ENCODE data around the gene ZFP36L2.

DNA sequence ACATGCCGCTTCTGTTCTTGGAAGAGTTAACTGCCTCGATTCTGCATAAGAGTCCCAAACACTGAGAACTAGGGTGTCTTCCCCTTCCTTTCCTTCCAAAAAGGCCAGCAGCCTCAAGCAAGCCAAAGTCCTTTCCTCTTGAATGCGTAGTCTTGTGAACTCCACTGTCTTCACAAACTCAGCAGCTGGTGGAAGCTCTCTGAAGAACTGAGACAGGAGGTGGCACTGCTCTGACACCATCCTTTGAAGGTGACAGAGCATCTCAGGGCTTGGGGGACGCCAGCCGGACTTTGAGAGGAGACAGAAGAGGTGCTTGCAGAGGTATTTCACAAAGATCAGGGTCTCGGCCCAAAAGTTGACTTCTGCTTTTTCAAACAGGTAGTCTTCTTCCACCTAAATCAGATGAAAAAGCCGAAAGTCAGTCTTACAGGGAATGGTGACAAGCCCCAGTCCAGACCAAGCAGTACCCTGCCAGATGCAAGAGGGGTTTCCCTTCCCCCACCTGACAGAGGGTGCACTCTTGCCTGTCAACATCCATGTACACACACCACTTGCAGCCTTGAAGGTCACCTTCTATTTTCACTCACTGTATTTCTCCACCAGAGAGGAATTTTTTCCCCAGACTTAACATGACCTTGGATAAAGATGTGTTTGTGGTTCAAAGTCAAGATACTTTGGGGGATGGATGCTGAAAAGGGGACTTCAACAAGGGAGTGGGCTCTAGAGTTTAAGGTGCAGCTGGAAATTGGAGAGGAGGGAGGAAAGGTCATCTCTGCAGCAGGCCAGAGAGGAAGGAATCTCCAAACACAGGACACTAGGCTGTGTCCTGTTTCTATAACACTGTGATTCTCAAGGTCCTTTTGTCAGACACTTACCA lies 4.8 kb upstream of the ZFP36L2 start:
- TF ChIP-seq POLR2AphosphoS5 (IDR thresholded peaks at IDR 0.05; ENCODE audit: low read depth, low read length), result no peak
- TF ChIP-seq TAF1 (IDR thresholded peaks at IDR 0.05; ENCODE audit: borderline replicate concordance, insufficient read depth, low read length), result no peak
- TF ChIP-seq, protein P1, sequence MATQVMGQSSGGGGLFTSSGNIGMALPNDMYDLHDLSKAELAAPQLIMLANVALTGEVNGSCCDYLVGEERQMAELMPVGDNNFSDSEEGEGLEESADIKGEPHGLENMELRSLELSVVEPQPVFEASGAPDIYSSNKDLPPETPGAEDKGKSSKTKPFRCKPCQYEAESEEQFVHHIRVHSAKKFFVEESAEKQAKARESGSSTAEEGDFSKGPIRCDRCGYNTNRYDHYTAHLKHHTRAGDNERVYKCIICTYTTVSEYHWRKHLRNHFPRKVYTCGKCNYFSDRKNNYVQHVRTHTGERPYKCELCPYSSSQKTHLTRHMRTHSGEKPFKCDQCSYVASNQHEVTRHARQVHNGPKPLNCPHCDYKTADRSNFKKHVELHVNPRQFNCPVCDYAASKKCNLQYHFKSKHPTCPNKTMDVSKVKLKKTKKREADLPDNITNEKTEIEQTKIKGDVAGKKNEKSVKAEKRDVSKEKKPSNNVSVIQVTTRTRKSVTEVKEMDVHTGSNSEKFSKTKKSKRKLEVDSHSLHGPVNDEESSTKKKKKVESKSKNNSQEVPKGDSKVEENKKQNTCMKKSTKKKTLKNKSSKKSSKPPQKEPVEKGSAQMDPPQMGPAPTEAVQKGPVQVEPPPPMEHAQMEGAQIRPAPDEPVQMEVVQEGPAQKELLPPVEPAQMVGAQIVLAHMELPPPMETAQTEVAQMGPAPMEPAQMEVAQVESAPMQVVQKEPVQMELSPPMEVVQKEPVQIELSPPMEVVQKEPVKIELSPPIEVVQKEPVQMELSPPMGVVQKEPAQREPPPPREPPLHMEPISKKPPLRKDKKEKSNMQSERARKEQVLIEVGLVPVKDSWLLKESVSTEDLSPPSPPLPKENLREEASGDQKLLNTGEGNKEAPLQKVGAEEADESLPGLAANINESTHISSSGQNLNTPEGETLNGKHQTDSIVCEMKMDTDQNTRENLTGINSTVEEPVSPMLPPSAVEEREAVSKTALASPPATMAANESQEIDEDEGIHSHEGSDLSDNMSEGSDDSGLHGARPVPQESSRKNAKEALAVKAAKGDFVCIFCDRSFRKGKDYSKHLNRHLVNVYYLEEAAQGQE (IDR thresholded peaks at IDR 0.05; ENCODE audit: insufficient read depth in 1 of 2, low read depth in 2 of 2, low read length in 2 of 2), result no peak

Data from PFSK-1 (cell line).